AG10803 (cell line): ENCODE data around the gene SELENOO.

ENCODE experiments used
- DNase-seq: peaks from one replicate; pipeline ENCODE4 v3.0.0; 2010; ENCODE audit warnings: low read depth
- H3K4me3 ChIP-seq: 2 replicates; pipeline ENCODE4 v1.5.1; 2011; ENCODE audit warnings: mild to moderate bottlenecking, low read length, control low read depth
- TF ChIP-seq, protein P1 (sequence below): conservative IDR thresholded peaks from 2 replicates; pipeline ENCODE4 v1.5.1; 2011; ENCODE audit warnings: mild to moderate bottlenecking, low read length, control low read depth, inconsistent platforms

SELENOO gene

DNA sequence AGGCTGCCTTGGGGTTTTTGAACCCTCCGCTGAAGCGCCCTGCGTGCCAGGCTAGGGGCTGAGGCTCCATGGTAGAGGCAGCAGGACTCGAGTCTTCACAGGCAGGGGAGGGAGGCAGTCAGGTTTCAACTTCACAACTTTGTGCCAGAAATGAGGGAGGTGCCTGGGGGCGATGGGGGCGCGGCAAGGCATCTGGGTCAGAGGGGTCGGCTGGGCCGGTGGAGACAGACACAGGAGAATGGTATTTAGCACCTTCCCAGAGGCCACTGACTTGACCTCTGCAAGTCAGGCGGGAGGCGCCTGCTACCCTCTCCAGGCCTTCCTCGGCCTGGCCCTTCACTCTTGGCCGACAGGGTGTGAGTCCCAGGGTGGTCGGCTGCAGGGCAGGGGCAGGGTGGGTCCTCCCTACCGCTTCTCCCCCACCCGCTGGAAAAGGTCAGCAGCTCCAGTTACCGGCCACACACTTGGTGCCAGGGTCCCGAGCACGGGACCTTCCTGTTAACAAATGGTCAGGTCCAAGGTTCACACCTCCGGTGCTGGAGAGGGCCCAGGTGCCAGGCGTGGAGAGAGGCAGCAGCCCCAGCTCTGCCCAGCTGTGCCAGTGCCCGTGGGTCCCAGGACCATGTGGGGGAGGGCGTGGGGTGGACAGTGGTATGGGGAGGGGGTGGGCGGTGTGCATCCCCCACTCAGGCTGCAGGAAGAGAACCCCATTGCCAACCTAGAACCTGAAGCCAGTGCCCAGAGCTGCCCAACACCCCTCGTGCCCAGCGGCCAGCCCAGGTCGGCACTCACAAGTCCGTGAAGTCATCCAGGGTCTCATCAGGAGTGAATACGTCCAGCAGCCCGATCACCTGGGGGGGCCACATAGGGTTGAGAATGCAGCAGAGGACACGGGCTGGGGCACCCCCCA, 56.9 kb downstream of the SELENOO start:
- H3K4me3 ChIP-seq, result no peak overlapping the region
- DNase-seq, result no peak
- TF ChIP-seq, protein P1, sequence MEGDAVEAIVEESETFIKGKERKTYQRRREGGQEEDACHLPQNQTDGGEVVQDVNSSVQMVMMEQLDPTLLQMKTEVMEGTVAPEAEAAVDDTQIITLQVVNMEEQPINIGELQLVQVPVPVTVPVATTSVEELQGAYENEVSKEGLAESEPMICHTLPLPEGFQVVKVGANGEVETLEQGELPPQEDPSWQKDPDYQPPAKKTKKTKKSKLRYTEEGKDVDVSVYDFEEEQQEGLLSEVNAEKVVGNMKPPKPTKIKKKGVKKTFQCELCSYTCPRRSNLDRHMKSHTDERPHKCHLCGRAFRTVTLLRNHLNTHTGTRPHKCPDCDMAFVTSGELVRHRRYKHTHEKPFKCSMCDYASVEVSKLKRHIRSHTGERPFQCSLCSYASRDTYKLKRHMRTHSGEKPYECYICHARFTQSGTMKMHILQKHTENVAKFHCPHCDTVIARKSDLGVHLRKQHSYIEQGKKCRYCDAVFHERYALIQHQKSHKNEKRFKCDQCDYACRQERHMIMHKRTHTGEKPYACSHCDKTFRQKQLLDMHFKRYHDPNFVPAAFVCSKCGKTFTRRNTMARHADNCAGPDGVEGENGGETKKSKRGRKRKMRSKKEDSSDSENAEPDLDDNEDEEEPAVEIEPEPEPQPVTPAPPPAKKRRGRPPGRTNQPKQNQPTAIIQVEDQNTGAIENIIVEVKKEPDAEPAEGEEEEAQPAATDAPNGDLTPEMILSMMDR, result no peak

DNA sequence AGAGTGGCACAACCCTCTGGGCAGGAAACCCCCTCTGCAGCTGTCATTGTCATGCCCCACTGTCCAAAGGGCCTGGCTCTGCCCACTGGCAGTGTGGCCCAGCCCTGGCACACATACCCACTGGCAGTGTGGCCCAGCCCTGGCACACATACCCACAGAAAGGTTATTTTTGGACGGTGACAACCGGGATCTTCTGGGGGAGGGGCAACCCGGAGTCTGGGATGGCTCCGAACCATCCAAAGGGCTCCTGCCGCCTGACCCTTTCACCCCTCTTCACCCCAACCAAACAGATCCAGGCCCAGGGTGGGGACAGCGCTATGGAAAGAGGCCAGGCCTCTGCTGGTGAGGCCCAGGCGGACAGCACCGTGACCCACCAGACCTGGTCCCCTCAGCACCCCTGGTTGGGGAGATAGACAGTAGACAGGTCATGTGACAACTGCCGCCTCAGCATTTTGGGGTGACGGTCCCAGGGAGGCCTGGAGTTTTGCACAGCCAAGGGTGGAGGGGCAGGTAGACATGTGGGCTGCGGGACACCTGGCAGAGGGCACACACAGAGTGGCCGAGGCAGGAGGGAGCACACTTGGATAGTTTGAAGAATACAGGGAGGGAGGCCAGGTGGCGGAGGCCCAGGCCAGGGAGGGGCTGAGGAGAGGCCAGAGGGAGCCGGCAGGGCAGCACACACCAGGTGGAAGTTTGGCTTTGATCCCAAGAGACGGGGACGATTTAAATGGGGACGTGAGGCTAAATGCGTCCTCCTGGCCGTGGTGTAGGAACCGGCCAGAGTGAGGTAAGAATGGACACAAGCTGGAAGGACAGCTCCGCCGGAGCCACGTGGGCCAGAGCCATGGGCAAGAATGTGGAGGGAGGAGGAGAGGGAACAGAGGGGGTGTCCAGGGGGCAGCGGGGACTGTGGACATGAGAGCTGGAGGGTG, 57.8 kb downstream of the SELENOO start:
- H3K4me3 ChIP-seq, result no peak overlapping the region
- no peak for DNase-seq
- TF ChIP-seq, protein P1, result no peak

- H3K4me3 ChIP-seq, result no peak overlapping the region
- DNase-seq, result no peak
- TF ChIP-seq, protein P1, result no peak
Measured at GRCh38 chr22:50259302-50259701, 58.5 kb downstream of the SELENOO start.

GRCh38 chr22:50260434-50260800, 59.6 kb downstream of the SELENOO start:
- peak overlapping the region; percentile 76 for H3K4me3 ChIP-seq
- DNase-seq, result no peak
- TF ChIP-seq, protein P1, result no peak

DNA sequence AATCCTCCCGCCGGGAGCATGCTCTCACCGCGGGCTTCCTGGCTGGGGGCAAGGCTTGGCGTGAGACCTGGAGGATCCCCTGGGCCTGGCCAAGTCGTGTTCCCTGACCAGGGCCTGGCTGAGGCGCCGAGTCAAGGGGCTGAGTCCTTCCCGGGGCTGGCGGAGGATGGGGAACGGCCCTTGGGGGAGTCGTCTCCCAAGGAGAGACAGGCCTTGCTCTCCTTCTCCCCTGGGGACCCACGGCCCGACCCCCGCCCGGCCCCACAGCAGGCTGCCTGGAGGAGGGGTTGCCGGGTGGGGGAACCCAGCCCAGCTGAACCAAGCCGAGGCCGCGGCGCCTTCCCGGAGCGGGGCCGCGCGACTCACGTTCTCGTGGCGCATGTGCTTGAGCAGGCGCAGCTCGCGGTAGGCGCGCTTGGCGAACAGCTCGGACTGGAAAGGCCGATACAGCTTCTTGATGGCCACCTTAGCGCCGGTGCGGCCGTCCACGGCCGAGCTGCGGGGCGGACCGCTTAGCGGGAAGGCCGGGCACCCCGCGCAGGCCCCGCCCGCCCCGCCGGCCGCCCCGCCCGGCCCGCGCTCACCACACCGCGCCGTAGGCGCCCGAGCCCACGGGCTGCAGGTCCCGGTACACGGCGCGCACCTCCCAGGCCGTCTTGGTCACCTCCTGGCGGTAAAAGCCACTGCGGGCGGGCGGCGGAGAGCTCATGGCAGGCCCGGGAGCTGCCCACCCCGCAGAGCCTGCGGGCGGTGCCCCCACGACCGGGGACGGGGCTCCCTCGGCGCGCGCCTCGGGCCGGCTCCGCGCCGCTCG, 60.2 kb downstream of the SELENOO start:
- peak; percentile 61 for DNase-seq
- TF ChIP-seq, protein P1, result no peak

GRCh38 chr22:50261615-50262459, 61.0 kb downstream of the SELENOO start, which contains the start of gene MAPK12:
Gene MAPK12 (minus strand): TSS chr22:50261683. CDS start chr22:50261509, 174 bp downstream.
- no peak for DNase-seq
- peak within 1 kb of the TSS; percentile 76 for H3K4me3 ChIP-seq
- TF ChIP-seq, protein P1, result no peak

More for the DNA sequence above, 60.2 kb downstream of the SELENOO start:
- H3K4me3 ChIP-seq, result peak overlapping the region; percentile 76
